IMR-90 (cell line): ENCODE measurements around the gene RERE.

ENCODE experiments used
- CEBPB ChIP-seq: IDR thresholded peaks from 2 replicates; pipeline ENCODE4 v1.6.1; 2012; ENCODE audit warnings: low read depth, low read length, improper control_type of control experiment
- ELK1 ChIP-seq: fragments of 150-350 bp; IDR thresholded peaks from 2 replicates; pipeline ENCODE4 v1.6.1; 2016; ENCODE audit warnings: low read depth, mild to moderate bottlenecking, low read length, moderate library complexity, borderline replicate concordance
- MXI1 ChIP-seq: IDR thresholded peaks from 2 replicates; pipeline ENCODE4 v1.6.1; 2012; ENCODE audit warnings: low read depth, mild to moderate bottlenecking, low read length, moderate library complexity, borderline replicate concordance
- POLR2A ChIP-seq: IDR thresholded peaks from 2 replicates; pipeline ENCODE4 v1.6.1; 2012; ENCODE audit warnings: mild to moderate bottlenecking, low read depth, low read length
- TF ChIP-seq, protein P1 (sequence below): conservative IDR thresholded peaks from 2 replicates; pipeline ENCODE4 v1.5.1; 2012; ENCODE audit warnings: mild to moderate bottlenecking, low read depth, low read length, improper control_type of control experiment

DNA sequence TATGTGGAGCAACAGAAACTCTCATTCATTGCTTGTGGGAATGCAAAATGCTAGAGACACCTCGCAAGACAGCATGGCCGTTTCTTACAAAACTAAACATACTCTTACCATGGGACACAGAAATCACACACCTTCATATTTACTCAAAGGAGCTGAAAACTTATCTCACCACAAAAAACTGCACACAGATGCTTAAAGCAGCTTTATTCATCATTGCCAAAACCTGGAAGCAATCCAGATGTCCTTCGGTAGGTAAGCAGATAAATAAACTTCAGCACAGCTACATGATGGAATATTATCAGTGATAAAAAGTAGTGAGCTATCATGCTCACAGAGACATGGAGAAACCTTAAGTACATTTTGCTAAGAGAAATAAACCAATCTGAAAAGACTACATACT lies 124.3 kb downstream of the RERE start:
- TF ChIP-seq, protein P1, sequence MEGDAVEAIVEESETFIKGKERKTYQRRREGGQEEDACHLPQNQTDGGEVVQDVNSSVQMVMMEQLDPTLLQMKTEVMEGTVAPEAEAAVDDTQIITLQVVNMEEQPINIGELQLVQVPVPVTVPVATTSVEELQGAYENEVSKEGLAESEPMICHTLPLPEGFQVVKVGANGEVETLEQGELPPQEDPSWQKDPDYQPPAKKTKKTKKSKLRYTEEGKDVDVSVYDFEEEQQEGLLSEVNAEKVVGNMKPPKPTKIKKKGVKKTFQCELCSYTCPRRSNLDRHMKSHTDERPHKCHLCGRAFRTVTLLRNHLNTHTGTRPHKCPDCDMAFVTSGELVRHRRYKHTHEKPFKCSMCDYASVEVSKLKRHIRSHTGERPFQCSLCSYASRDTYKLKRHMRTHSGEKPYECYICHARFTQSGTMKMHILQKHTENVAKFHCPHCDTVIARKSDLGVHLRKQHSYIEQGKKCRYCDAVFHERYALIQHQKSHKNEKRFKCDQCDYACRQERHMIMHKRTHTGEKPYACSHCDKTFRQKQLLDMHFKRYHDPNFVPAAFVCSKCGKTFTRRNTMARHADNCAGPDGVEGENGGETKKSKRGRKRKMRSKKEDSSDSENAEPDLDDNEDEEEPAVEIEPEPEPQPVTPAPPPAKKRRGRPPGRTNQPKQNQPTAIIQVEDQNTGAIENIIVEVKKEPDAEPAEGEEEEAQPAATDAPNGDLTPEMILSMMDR: no peak
- TF ChIP-seq POLR2A (no peak), ELK1 (no peak), CEBPB (no peak), MXI1 (no peak)
